Measurements from ENCODE around the gene FYTTD1.

Gene FYTTD1

DNA sequence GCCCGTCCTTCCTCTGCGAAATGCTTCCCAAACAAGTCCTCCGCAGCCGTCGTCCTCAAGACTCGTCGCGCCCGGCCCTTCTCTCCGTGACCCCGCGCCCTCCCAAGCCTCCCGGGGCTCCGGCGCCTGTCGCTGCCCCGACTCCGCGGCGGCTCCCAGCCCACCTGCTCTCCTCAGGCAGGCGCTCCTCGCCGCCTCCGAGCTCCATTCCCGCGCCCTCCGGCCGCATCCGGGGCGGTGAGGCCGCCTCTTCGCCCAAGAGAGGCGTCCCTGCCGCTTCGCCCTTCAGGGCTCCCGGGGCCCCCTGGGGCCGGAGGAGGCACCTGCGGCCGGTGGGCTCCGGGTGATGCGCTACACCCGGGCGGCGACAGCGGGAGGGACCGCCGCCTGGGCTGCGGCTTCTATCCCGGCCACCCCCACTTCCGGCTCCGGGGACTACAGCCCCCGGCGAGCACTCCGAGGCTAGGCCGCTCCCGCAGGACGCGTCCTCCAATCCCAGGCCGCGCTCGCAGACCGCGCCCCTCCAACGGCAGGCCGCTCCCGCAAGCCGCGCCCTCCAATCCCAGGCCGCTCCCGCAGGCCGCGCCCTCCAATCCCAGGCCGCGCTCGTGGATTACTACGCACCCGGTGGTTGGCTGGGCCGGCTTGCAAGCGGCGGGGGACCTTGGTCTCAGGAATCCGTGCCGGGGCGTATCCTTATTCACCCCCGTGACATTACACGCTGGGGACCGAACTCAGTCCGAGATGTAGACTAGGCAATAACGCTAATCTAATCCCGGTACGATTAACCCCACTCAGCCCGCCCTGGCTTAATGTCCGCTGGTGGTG, 13.0 kb upstream of the FYTTD1 start, which contains the start of gene RUBCN:
Gene RUBCN (minus strand): TSS at position 414 of the 828 bp plus-strand sequence. CDS start 185 bp downstream, at position 229.
- DNase-seq = peak; percentile 97

GRCh38 chr3:197737319-197737649, 12.4 kb upstream of the FYTTD1 start:
- no peak for DNase-seq

- DNase-seq = no peak
Observed at GRCh38 chr3:197737749-197738462, 11.8 kb upstream of the FYTTD1 start.

DNA sequence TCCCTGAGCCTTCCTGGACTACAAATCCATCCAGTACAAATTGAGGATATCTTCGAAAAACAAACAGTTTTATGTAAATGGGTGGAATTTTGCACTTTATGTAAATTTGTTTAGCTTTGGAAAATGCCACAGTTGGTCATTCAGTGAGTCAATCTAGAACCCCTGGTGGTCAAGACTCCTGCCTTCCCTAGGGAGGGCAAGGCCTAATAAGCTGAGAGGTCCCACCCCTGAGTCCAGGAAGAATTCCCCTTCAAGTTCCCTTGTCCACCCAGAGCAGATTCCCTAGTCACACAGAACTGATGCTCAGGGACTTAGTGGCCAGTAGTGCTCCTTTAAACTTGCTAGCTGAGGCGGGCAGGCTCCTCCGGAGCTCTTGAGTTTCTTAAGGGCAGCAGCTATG, 6.9 kb upstream of the FYTTD1 start:
- no peak for DNase-seq

GRCh38 chr3:197746209-197746608, 3.5 kb upstream of the FYTTD1 start:
- DNase-seq = no peak

DNA sequence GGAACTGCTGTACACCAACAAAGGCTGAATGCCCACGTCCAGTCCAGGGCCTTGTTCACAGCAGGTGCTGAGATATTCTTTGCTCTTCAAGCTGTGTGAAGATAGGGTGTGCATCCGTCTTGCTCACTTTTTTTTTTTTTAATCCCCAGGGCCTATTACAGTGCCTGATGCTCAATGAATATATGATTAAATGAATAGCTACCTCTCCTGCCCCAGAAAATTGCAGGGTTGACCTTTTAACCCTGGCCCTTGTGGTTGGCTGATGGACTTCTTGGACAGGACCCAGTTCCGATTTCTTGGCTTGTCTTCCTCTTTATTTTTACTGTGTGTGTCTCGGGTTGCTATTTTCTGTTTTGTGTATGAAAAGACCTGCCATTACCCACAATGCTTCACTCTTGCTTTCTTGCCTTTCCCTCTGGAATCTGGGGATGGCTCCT, 2.9 kb upstream of the FYTTD1 start:
- DNase-seq = no peak

DNA sequence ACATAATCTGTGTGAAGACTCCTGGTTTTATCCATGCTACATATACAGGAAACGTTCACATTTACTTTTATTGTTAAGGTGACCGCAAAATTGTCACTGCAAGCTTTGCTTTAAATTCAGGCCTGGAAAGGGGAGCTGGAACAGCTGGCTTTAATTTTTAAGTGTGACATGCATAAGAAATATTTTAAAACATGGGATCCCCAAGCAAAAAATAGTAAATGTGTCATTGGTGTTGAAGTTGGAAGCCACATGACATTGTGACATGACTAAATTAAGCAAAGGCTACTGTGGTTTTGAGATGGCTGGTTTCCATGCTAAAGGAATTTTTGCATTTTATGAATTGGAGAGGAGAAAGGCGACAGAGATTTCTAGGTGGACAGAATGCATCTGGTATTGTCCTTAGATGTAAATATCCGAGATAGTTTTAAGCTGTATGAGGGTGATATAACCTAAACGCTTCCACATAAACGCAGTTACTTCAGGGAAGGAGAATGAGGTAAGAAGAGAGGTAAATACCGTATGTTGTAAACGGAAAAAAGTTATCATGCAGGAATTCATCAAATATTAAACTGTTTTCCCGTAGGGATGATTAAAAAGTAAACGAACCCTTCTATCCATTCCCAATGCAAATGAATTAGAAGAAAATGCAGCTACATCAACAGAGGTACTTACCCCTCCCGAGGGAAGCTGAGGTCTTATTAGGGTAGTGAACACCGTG, 927 bp upstream of the FYTTD1 start:
- DNase-seq = no peak

DNA sequence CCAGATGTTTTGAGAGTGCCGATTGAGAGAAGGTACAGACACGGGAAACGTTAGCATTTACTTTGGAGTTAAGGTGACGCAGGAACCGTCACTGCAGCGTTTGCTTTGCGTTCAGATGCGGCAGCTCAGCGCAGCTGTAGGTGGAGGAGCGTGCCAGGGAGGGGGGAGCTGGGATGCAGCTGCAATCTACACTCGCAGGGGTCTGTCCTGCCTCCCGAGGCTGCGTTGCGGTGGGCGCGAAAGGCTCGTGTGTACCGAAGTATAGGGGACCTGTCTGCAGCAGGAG, 425 bp upstream of the FYTTD1 start:
- no peak for DNase-seq

- peak; percentile 83 for DNase-seq
Observed at GRCh38 chr3:197750396-197750831, 731 bp downstream of the FYTTD1 start.

- no peak for DNase-seq
Observed at GRCh38 chr3:197750858-197751737, 1.4 kb downstream of the FYTTD1 start.

- no peak for DNase-seq
Observed at GRCh38 chr3:197752107-197752506, 2.4 kb downstream of the FYTTD1 start.

- no peak for DNase-seq
Observed at GRCh38 chr3:197753263-197753662, 3.6 kb downstream of the FYTTD1 start.

DNA sequence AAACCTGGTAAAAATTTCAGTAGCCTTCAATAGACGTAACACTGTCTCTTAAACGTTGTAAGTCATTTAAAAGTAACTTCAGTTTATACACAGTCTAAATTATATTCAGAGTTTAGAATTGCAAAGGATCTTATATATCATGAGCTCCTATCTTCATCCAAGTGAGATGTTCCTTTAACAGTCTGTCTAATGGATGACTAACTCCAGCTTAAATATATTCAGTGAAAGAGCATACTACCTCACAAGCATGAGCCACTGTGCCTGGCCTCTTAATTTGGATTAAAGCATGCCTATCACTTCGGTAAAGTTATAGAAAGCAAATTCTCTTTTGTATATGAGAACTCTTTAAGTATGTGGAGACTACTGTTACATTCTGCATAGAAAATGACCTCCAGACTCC, 7.0 kb downstream of the FYTTD1 start:
- no peak for DNase-seq

DNA sequence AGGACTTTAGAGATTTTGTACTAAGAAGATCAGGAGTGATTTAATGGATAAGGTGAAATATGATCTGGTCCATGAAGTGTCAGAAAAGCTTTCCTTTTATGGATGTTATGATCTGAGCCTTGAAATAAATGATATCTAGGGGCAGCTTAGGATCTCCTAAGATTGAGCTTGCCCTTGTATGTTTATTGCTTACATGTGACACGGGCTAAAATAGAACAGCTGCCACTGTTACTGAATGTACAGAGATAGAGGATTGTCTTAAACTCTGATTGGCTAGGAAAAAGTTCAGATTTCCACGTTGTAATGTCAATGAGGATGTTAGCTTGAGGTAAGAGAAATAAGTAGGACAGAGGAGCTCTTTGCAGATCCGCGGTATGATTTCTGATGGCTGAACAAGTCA, 8.8 kb downstream of the FYTTD1 start:
- no peak for DNase-seq

DNA sequence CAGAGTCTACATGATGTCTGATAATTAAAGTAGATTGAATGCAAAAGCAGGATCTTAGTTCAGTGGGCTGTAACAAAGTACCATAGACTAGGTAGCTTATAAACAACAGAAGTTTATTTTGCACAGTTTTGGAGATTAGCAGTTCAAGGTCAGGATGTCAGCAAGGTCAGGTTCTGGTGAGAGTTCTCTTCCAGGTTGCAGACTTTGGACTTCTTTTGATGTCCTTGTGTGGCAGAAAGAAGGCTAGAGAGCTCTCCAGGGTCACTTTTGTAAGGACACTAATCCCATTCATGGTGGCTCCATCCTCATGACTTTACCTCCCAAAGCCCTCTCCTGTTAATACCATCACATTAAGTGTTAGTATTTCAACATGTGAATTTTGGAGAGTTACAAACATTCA, 12.1 kb downstream of the FYTTD1 start:
- no peak for DNase-seq

- no peak for DNase-seq
Observed at GRCh38 chr3:197775317-197775716, 25.6 kb downstream of the FYTTD1 start.

GRCh38 chr3:197782230-197782629, 32.5 kb downstream of the FYTTD1 start:
- DNase-seq = no peak

DNA sequence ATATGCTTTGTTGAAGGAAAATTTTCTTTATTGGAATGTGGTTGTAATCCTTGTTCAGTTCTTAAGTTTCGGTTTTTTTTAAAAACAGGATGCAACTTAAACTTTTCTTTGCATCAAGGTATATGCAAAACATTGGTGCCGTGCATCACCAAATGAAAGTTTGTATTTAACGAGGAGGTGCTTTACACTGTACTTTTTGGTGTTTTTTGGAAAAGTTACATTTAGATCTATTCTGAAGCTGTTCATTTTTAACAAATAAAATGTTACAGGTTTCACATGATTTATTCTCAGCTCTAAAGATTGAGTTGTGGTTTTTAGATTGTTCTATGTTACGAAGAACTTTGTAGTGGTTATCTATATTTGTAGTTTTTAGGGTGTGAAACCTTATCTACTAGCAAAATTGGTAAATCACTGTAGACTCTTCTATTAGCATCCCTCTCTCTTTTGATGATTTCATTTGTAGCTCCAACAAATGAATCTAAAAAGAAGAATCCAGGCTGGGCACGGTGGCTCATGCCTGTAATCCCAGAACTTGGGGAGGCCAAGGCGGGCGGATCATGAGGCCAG, 34.4 kb downstream of the FYTTD1 start:
- no peak for DNase-seq

DNA sequence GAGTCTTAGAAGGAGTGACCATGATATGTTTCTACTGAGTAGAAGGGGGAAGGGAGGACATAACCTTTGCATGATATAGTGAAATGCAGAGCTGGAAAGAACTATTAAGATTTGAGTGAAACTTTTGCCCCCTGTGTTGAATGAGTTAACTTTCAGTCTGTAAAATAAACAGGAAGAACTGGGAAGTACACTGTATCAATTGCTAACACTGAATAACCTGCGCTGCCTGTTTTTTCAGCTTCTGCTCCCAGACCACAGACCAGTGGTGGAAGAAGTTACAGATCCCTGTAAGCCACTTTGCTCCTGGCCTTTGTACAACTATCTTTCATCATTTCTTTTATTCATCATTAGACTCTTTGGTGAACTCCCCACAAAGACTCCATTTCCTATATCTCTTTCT, 37.7 kb downstream of the FYTTD1 start:
- no peak for DNase-seq

DNA sequence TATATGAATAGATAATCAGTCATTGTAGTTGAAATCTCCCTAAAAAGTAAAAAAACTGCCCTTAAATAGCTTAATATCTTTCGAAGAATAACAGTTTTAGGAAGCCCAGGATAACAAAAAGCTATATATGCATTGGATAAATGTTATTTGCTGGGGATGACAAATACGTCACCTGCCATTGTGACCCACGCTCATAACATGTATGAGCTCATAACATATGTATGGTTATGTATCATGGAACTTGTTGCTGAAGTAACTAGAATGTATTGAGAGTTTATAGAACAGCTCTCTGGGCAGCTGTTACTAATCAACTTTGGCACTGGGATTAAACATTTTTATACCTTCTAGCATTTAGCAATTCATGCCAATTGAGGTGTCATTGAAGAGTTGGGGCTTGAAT, 39.6 kb downstream of the FYTTD1 start:
- no peak for DNase-seq

GRCh38 chr3:197790033-197790432, 40.4 kb downstream of the FYTTD1 start:
- no peak for DNase-seq

All from right kidney (tissue), 1 donor.